HepG2 (cell line): ENCODE data around the gene SKI. TPM values are rescaled to one million over a fixed set of nuclear protein-coding genes. Genes with fewer than 3 reads are reported as not detected.

Source experiments
- ARID4A ChIP-seq: sonication (generic); formaldehyde crosslinking; IDR thresholded peaks from 2 replicates; pipeline ENCODE4 v1.5.0; 2020; ENCODE audit warnings: mild to moderate bottlenecking, missing genetic modification reagents, borderline replicate concordance
- BRCA1 ChIP-seq: sonication (generic); formaldehyde crosslinking; IDR thresholded peaks from 2 replicates; pipeline ENCODE4 v1.4.0; 2020; ENCODE audit warnings: missing genetic modification reagents
- GZF1 ChIP-seq: sonication (generic); formaldehyde crosslinking; IDR thresholded peaks from 2 replicates; pipeline ENCODE4 v1.5.1; 2020; ENCODE audit warnings: mild to moderate bottlenecking, missing genetic modification reagents
- MZF1 ChIP-seq: sonication (generic); formaldehyde crosslinking; IDR thresholded peaks from 2 replicates; pipeline ENCODE4 v1.8.1; 2023; ENCODE audit warnings: mild to moderate bottlenecking, missing genetic modification reagents, borderline replicate concordance
- NCOA1 ChIP-seq: sonication (generic); formaldehyde crosslinking; IDR thresholded peaks from 2 replicates; pipeline ENCODE4 v1.9.0; 2021; ENCODE audit warnings: missing genetic modification reagents
- NR1H2 ChIP-seq: sonication (generic); formaldehyde crosslinking; IDR thresholded peaks from 2 replicates; pipeline ENCODE4 v1.8.1; 2022; ENCODE audit warnings: low read depth, missing genetic modification reagents, borderline replicate concordance
- PHF8 ChIP-seq: sonication (generic); formaldehyde crosslinking; IDR thresholded peaks from 2 replicates; pipeline ENCODE4 v1.5.0; 2020; ENCODE audit warnings: missing genetic modification reagents
- RBFOX2 ChIP-seq: fragments of 200-400 bp; formaldehyde crosslinking; IDR thresholded peaks from 2 replicates; pipeline ENCODE4 v1.6.1; 2017; ENCODE audit warnings: low read depth, mild to moderate bottlenecking, low read length
- RXRA ChIP-seq: sonication (generic); formaldehyde crosslinking; IDR thresholded peaks from 2 replicates; pipeline ENCODE4 v1.5.1; 2020; ENCODE audit warnings: missing genetic modification reagents
- SNAPC2 ChIP-seq: sonication (generic); formaldehyde crosslinking; IDR thresholded peaks from 2 replicates; pipeline ENCODE4 v1.8.1; 2022; ENCODE audit warnings: mild to moderate bottlenecking, missing genetic modification reagents
- TAF15 ChIP-seq: fragments of 200-400 bp; formaldehyde crosslinking; IDR thresholded peaks from one replicate; pipeline ENCODE4 v1.6.1; 2018; ENCODE audit warnings: mild to moderate bottlenecking, low read depth, low read length; ENCODE audit not compliant: poor library complexity, severe bottlenecking
- TCF7 ChIP-seq: sonication (generic); IDR thresholded peaks from 2 replicates; pipeline ENCODE4 v1.6.1; 2016; ENCODE audit warnings: antibody characterized with exemption, low read depth
- ZBTB7A ChIP-seq: sonication (generic); formaldehyde crosslinking; IDR thresholded peaks from 2 replicates; pipeline ENCODE4 v1.8.0; 2022; ENCODE audit warnings: mild to moderate bottlenecking, missing genetic modification reagents
- ZFP90 ChIP-seq: sonication (generic); formaldehyde crosslinking; IDR thresholded peaks from 2 replicates; pipeline ENCODE4 v1.8.0; 2022; ENCODE audit warnings: missing genetic modification reagents, mild to moderate bottlenecking, inconsistent platforms, borderline replicate concordance
- ZNF124 ChIP-seq: sonication (generic); formaldehyde crosslinking; IDR thresholded peaks from 2 replicates; pipeline ENCODE4 v1.4.0; 2020; ENCODE audit warnings: missing genetic modification reagents
- ZNF33A ChIP-seq: sonication (generic); formaldehyde crosslinking; IDR thresholded peaks from 2 replicates; pipeline ENCODE4 v1.5.1; 2020; ENCODE audit warnings: missing genetic modification reagents, mild to moderate bottlenecking, moderate library complexity, borderline replicate concordance
- ZNF382 ChIP-seq: sonication (generic); formaldehyde crosslinking; IDR thresholded peaks from 2 replicates; pipeline ENCODE4 v1.5.0; 2020; ENCODE audit warnings: missing genetic modification reagents, mild to moderate bottlenecking, borderline replicate concordance
- ZNF577 ChIP-seq: sonication (generic); formaldehyde crosslinking; IDR thresholded peaks from 2 replicates; pipeline ENCODE4 v1.4.0; 2020; ENCODE audit warnings: mild to moderate bottlenecking, low read depth, missing genetic modification reagents, borderline replicate concordance
- ZNF724P ChIP-seq: sonication (generic); formaldehyde crosslinking; IDR thresholded peaks from 2 replicates; pipeline ENCODE4 v1.8.0; 2022; ENCODE audit warnings: missing genetic modification reagents, borderline replicate concordance
- ZUFSP ChIP-seq: sonication (generic); formaldehyde crosslinking; IDR thresholded peaks from 2 replicates; pipeline ENCODE4 v1.9.0; 2021; ENCODE audit warnings: missing genetic modification reagents, mild to moderate bottlenecking, borderline replicate concordance
- polyA plus RNA-seq, 8 experiments: library from polyadenylated mRNA; depleted of rRNA in 3 of 8; stranded (reverse) in 7 of 8; unstranded in 1 of 8; fragments of >200 nt; fragmentation: Illumina TruSeq in 4 of 8; extraction: Trizol in 4 of 8; gene quantifications; 2 replicates each; pipeline versions ENCODE4 v1.2.1 to v1.2.3, GENCODE V29; 2011 to 2016; ENCODE audit warnings: low read depth in 4 of 8, missing spikeins in 1 of 8, mixed read lengths in 1 of 8; ENCODE audit not compliant: insufficient read depth in 1 of 8
- total RNA-seq, 5 experiments: library from RNA; depleted of rRNA; stranded (reverse); fragments of >200 nt; fragmentation: Illumina TruSeq; extraction: Trizol; gene quantifications; 2 replicates each; pipeline ENCODE4 v1.2.3, GENCODE V29; 2016; ENCODE audit warnings: low read depth in 1 of 5
- TF ChIP-seq, protein P1 (sequence below): IDR thresholded peaks from 2 replicates; pipeline ENCODE4 v1.6.1; 2016; ENCODE audit warnings: mild to moderate bottlenecking
- TF ChIP-seq, protein P2 (sequence below): sonication (generic); formaldehyde crosslinking; IDR thresholded peaks from 2 replicates; pipeline ENCODE4 v1.4.0; 2020; ENCODE audit warnings: missing genetic modification reagents

Gene SKI
- total and polyA plus RNA-seq, 2 of the 13 experiments (the other 11 are each of a cell fraction or from before 2014, with no cell fraction given), result 4.7 to 6.9 TPM

- TF ChIP-seq, protein P1, sequence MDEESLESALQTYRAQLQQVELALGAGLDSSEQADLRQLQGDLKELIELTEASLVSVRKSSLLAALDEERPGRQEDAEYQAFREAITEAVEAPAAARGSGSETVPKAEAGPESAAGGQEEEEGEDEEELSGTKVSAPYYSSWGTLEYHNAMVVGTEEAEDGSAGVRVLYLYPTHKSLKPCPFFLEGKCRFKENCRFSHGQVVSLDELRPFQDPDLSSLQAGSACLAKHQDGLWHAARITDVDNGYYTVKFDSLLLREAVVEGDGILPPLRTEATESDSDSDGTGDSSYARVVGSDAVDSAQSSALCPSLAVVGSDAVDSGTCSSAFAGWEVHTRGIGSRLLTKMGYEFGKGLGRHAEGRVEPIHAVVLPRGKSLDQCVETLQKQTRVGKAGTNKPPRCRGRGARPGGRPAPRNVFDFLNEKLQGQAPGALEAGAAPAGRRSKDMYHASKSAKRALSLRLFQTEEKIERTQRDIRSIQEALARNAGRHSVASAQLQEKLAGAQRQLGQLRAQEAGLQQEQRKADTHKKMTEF (CRISPR knock-in tag), result no peak
- no peak for TF ChIP-seq ZNF577 (CRISPR knock-in tag)
- TF ChIP-seq ARID4A, result no peak
- TF ChIP-seq BRCA1, result no peak
- no peak for TF ChIP-seq TCF7
- TF ChIP-seq ZNF724P (CRISPR knock-in tag), result no peak
- TF ChIP-seq GZF1 (CRISPR knock-in tag), result no peak
- peak; percentile 46; the same call in 1 of the 2 replicates for TF ChIP-seq ZBTB7A
- TF ChIP-seq RBFOX2, result no peak
- TF ChIP-seq PHF8 (CRISPR knock-in tag), result no peak
- TF ChIP-seq ZFP90 (CRISPR knock-in tag), result 0 out of 2 replicates have a peak, but pooled peaks have one; percentile 23
- no peak for TF ChIP-seq NCOA1 (CRISPR knock-in tag)
- TF ChIP-seq, protein P2, sequence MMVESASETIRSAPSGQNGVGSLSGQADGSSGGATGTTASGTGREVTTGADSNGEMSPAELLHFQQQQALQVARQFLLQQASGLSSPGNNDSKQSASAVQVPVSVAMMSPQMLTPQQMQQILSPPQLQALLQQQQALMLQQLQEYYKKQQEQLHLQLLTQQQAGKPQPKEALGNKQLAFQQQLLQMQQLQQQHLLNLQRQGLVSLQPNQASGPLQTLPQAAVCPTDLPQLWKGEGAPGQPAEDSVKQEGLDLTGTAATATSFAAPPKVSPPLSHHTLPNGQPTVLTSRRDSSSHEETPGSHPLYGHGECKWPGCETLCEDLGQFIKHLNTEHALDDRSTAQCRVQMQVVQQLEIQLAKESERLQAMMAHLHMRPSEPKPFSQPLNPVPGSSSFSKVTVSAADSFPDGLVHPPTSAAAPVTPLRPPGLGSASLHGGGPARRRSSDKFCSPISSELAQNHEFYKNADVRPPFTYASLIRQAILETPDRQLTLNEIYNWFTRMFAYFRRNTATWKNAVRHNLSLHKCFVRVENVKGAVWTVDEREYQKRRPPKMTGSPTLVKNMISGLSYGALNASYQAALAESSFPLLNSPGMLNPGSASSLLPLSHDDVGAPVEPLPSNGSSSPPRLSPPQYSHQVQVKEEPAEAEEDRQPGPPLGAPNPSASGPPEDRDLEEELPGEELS, result no peak
- TF ChIP-seq ZNF33A (CRISPR knock-in tag), result no peak
- TF ChIP-seq TAF15, result no peak
- no peak for TF ChIP-seq ZUFSP (CRISPR knock-in tag)
- TF ChIP-seq RXRA (CRISPR knock-in tag), result 0 out of 2 replicates have a peak, but pooled peaks have one; percentile 42
- TF ChIP-seq ZNF124 (CRISPR knock-in tag), result no peak
- TF ChIP-seq SNAPC2 (CRISPR knock-in tag), result no peak
- no peak for TF ChIP-seq NR1H2
- no peak for TF ChIP-seq ZNF382 (CRISPR knock-in tag)
- no peak for TF ChIP-seq MZF1 (CRISPR knock-in tag)
Observed at GRCh38 chr1:2215329-2215728, 12.8 kb upstream of the SKI start (continued).
